CD4-positive, alpha-beta T cell (primary cell): ENCODE results near the gene DDX31. TPM values are rescaled to one million over a fixed set of nuclear protein-coding genes. Genes with fewer than 3 reads are reported as not detected.

ENCODE experiments used
- ATAC-seq: fragments of 200-7000 bp; cut with Tn5 transposase; one replicate; pipeline ENCODE4 v1.10.0; 2022; ENCODE audit warnings: mild to moderate bottlenecking; ENCODE audit not compliant: poor library complexity
- CTCF ChIA-PET: fragments of 350-600 bp; sonication (Branson Sonifier 250); formaldehyde crosslinking; loops from one replicate; lab custom pipeline; 2021; ENCODE audit warnings: antibody characterized with exemption, inconsistent platforms; lab: Charles Lee
- POLR2A ChIA-PET: fragments of 350-600 bp; sonication (Branson Sonifier 250); formaldehyde crosslinking; loops from one replicate; lab custom pipeline; 2021; ENCODE audit warnings: antibody characterized with exemption, inconsistent platforms; lab: Charles Lee
- DNase-seq, 14 experiments: peaks; one replicate each; pipeline ENCODE4 v3.0.0-alpha.2; 2013 to 2020; ENCODE audit warnings: mixed read lengths in 2 of 14
- H3K27ac ChIP-seq, 2 donors: one replicate each; pipeline versions ENCODE4 v1.5.1 to v1.7.0; 2013; ENCODE audit warnings: low read length in 2 of 2, low read depth in 1 of 2, mild to moderate bottlenecking in 1 of 2
- H3K27me3 ChIP-seq, 2 experiments: 1 replicate in 1 of 2; 2 replicates in 1 of 2; pipeline versions ENCODE4 v1.6.1 to v1.7.0; 2013; ENCODE audit warnings: low read length in 2 of 2, control low read depth in 1 of 2, mild to moderate bottlenecking in 1 of 2, moderate library complexity in 1 of 2; ENCODE audit not compliant: insufficient read depth in 2 of 2, control insufficient read depth in 1 of 2
- H3K36me3 ChIP-seq: one replicate; pipeline ENCODE4 v1.6.1; 2013; ENCODE audit warnings: low read length, control low read depth; ENCODE audit not compliant: insufficient read depth
- H3K4me1 ChIP-seq: one replicate; pipeline ENCODE4 v1.6.1; 2013; ENCODE audit warnings: low read length, control low read depth; ENCODE audit not compliant: insufficient read depth
- H3K4me3 ChIP-seq: one replicate; pipeline ENCODE4 v1.5.1; 2013; ENCODE audit warnings: mild to moderate bottlenecking, low read length, moderate library complexity
- H3K9me3 ChIP-seq, 2 experiments: 1 replicate in 1 of 2; 2 replicates in 1 of 2; pipeline versions ENCODE4 v1.6.1 to v1.7.0; 2013; ENCODE audit warnings: low read length in 2 of 2, mild to moderate bottlenecking in 2 of 2, control low read depth in 1 of 2, moderate library complexity in 1 of 2; ENCODE audit not compliant: control insufficient read depth in 1 of 2, insufficient read depth in 1 of 2
- H3K27ac Mint-ChIP-seq: one replicate; pipeline ENCODE4 v1.8.0; 2020; ENCODE audit warnings: mixed read lengths
- H3K27me3 Mint-ChIP-seq: one replicate; pipeline ENCODE4 v1.8.0; 2021; ENCODE audit warnings: mixed read lengths
- H3K36me3 Mint-ChIP-seq: one replicate; pipeline ENCODE4 v1.8.0; 2021; ENCODE audit warnings: low read depth, mixed read lengths
- H3K4me1 Mint-ChIP-seq: one replicate; pipeline ENCODE4 v1.8.0; 2021; ENCODE audit warnings: low read depth, mixed read lengths
- H3K4me3 Mint-ChIP-seq: one replicate; pipeline ENCODE4 v1.8.0; 2020; ENCODE audit warnings: mild to moderate bottlenecking, mixed read lengths
- H3K9me3 Mint-ChIP-seq: one replicate; pipeline ENCODE4 v1.8.0; 2020; ENCODE audit warnings: mixed read lengths
- intact Hi-C, 2 experiments: fragments of 100-400 bp; cut with DNase I in 1 of 2; cut with micrococcal nuclease in 1 of 2; formaldehyde crosslinking; loops; one replicate each; pipeline versions ENCODE4 v1.15.1 to v1.9.0; 2023 to 2025; cut with DNase I, micrococcal nuclease
- total RNA-seq, 174 experiments: library from RNA in 2 of 174; stranded (reverse) in 2 of 174; gene quantifications; one replicate each; pipeline ENCODE4 v1.2.3 and lab custom pipeline; 2021 to 2026
- TF ChIP-seq, protein P1 (sequence below): fragments of 200-600 bp; IDR thresholded peaks from one replicate; pipeline ENCODE4 v1.8.0; 2022; ENCODE audit warnings: antibody characterized with exemption, mild to moderate bottlenecking

The DDX31 gene
- total RNA-seq, 2 experiments from 2014 or later = 11.0 to 11.3 TPM

GRCh38 chr9:132698989-132699388 lies 29.2 kb upstream of the DDX31 start:
- H3K36me3 Mint-ChIP-seq = peaks cover 5% of the 10 kb centered on the region
- no peak for ATAC-seq
- H3K27ac Mint-ChIP-seq = no peak overlapping the region
- Histone ChIP-seq H3K4me3 (no peak overlapping the region), H3K4me1 (no peaks in the 10 kb centered on the region), H3K27me3 (no peaks in the 10 kb centered on the region), H3K27ac (no peak overlapping the region), H3K36me3 (no peaks in the 10 kb centered on the region), H3K9me3 (peaks cover 10 to 28% of the 10 kb centered on the region in 2 experiments)
- no peaks in the 10 kb centered on the region for H3K4me1 Mint-ChIP-seq
- H3K9me3 Mint-ChIP-seq = peaks cover 12% of the 10 kb centered on the region
- intact Hi-C loops = loop anchor here in 1 of 2 experiments (5.0 kb wide), 1 partner anchor 98 kb away; no protein-coding TSS in a partner anchor
- no peak for DNase-seq
- ChIA-PET CTCF (no interaction called here), POLR2A (no interaction called here)
- H3K27me3 Mint-ChIP-seq = peaks cover 8% of the 10 kb centered on the region
- H3K4me3 Mint-ChIP-seq = no peak overlapping the region
- TF ChIP-seq, protein P1, sequence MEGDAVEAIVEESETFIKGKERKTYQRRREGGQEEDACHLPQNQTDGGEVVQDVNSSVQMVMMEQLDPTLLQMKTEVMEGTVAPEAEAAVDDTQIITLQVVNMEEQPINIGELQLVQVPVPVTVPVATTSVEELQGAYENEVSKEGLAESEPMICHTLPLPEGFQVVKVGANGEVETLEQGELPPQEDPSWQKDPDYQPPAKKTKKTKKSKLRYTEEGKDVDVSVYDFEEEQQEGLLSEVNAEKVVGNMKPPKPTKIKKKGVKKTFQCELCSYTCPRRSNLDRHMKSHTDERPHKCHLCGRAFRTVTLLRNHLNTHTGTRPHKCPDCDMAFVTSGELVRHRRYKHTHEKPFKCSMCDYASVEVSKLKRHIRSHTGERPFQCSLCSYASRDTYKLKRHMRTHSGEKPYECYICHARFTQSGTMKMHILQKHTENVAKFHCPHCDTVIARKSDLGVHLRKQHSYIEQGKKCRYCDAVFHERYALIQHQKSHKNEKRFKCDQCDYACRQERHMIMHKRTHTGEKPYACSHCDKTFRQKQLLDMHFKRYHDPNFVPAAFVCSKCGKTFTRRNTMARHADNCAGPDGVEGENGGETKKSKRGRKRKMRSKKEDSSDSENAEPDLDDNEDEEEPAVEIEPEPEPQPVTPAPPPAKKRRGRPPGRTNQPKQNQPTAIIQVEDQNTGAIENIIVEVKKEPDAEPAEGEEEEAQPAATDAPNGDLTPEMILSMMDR = no peak

DNA sequence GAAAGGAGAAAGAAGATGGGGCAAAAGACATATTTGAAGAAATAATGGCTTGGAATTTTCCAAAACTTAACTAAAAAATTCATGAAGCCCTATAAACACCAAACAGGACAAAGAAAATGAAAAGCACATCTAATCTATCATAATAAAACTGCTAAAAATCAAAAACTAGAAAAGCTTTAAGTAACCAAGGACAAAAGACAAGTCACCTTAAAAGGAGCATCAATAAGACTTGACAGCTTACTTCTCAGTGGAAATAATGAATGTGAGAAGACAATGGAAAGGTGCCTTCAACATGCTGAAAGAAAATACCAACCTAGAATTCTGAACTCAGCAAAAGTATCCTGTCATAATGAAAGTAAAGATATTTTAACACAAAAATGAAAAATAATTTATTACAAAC lies 27.4 kb upstream of the DDX31 start:
- Mint-ChIP-seq H3K9me3 (peaks cover 12% of the 10 kb centered on the region), H3K36me3 (peaks cover 16% of the 10 kb centered on the region), H3K27ac (no peak overlapping the region), H3K4me3 (no peak overlapping the region), H3K27me3 (no peaks in the 10 kb centered on the region), H3K4me1 (no peaks in the 10 kb centered on the region)
- ATAC-seq = no peak
- ChIA-PET POLR2A (no interaction called here), CTCF (no interaction called here)
- TF ChIP-seq, protein P1 = no peak
- no peak for DNase-seq
- Histone ChIP-seq H3K27ac (no peak overlapping the region), H3K9me3 (peaks cover 10 to 28% of the 10 kb centered on the region in 2 experiments), H3K27me3 (no peaks in the 10 kb centered on the region), H3K4me1 (no peaks in the 10 kb centered on the region), H3K36me3 (no peaks in the 10 kb centered on the region), H3K4me3 (no peak overlapping the region)
- intact Hi-C loops = loop anchor here in 1 of 2 experiments (5.0 kb wide), 1 partner anchor 100 kb away; no protein-coding TSS in a partner anchor

DNA sequence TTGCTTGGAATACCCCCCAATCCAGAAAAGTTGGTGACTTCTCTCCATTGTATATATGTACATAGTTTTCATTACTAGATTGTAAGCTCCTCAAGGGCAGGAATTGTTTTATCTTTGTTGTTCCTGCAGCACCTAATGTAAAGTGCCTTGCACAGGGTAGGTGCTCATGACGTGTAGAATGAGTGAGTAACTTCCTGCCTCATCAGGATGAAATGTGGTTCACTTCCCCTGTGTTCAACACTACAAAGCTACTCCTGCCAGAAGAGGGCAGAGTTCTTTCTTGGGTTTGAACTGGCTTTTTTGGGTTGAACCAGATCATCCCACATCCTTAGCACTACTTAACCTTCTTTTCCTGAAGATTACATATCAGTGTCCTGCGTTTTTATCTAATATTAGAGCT lies 24.4 kb upstream of the DDX31 start:
- peaks cover 12% of the 10 kb centered on the region for H3K9me3 Mint-ChIP-seq
- H3K27me3 Mint-ChIP-seq = no peaks in the 10 kb centered on the region

More for the DNA sequence above, 24.4 kb upstream of the DDX31 start:
- H3K4me1 ChIP-seq = no peaks in the 10 kb centered on the region
- ATAC-seq = peak; percentile 61
- no peaks in the 10 kb centered on the region for H3K27me3 ChIP-seq
- ChIA-PET POLR2A (no interaction called here), CTCF (interaction anchor here (1.1 kb wide), 1 partner anchor 9 kb away, joined by 3 read pairs; no protein-coding TSS in a partner anchor)
- Mint-ChIP-seq H3K27ac (no peak overlapping the region), H3K4me3 (no peak overlapping the region), H3K36me3 (peaks cover 45% of the 10 kb centered on the region), H3K4me1 (no peaks in the 10 kb centered on the region)
- H3K36me3 ChIP-seq = peaks cover 16% of the 10 kb centered on the region
- DNase-seq = peak in 5 of 14 experiments; percentile 3 to 54 (median 49)
- intact Hi-C loops = no loop called here
- H3K4me3 ChIP-seq = no peak overlapping the region
- H3K9me3 ChIP-seq = peaks cover 10 to 28% of the 10 kb centered on the region in 2 experiments
- H3K27ac ChIP-seq = no peak overlapping the region
- TF ChIP-seq, protein P1 = peak; percentile 14
